HK-2 (cell line): ENCODE data around the gene EBF4.

Experiments
- DNase-seq: peaks from one replicate; pipeline ENCODE4 v3.0.0-alpha.2; 2018; ENCODE audit not compliant: unreplicated experiment

The EBF4 gene, protein sequence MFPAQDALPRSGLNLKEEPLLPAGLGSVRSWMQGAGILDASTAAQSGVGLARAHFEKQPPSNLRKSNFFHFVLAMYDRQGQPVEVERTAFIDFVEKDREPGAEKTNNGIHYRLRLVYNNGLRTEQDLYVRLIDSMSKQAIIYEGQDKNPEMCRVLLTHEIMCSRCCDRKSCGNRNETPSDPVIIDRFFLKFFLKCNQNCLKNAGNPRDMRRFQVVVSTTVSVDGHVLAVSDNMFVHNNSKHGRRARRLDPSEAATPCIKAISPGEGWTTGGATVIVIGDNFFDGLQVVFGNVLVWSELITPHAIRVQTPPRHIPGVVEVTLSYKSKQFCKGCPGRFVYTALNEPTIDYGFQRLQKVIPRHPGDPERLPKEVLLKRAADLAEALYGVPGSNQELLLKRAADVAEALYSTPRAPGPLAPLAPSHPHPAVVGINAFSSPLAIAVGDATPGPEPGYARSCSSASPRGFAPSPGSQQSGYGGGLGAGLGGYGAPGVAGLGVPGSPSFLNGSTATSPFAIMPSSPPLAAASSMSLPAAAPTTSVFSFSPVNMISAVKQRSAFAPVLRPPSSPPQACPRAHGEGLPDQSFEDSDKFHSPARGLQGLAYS

DNA sequence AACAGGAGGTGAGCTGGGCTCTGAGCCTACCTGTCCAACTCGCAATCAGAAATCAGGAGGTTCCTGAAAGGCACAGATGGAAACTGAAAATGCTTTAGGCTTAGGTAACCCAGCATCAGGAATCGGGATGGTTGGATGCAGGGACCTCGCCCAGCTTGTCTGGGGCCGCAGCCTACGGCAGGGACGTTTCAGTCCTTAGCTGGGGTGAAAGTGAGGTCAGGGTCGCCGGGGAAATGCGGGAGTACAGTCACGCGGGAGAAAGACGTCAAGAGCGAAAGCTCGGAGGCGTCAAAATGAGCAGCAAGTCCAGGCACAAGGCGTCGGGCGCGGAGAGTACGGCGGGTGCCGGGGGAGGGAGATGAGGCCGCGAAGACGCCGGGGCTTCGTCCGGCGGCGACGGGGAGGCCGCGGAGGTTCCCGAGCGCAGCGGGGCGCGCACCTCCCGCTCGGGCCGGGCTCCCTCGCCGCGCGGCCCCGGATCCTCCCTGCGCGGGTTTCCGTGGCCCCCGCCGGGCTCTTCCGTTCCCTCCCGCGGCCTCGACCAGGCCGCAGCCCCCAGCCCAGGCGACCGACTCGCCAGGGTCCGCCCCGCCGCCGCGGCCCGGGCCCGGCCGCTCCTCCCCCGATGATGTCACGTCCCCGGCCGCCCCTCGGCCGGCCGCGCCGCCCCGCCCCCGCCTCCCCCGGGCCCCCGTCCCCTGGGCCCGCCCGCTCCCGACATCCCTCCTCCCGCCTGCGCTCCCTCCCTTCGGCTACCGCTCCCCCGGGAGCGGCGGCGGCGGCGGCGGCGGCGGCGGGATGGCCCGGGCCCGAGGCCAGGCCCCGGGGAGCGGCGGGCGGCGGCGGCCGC lies at the start of gene EBF4:
TSS of gene EBF4 (plus strand) at position 745 of the 850 bp plus-strand sequence. CDS start 866 bp downstream, outside the sequence.
- DNase-seq, result peak; percentile 62

GRCh38 chr20:2643708-2644107 lies 48.9 kb upstream of the EBF4 start:
- DNase-seq, result no peak

GRCh38 chr20:2651772-2652723 lies 40.5 kb upstream of the EBF4 start, which contains the start of gene NOP56:
Gene NOP56, plus strand, starts transcription at chr20:2652632. Its CDS starts 29 bp downstream, at chr20:2652661.
- DNase-seq, result peak; percentile 98

DNA sequence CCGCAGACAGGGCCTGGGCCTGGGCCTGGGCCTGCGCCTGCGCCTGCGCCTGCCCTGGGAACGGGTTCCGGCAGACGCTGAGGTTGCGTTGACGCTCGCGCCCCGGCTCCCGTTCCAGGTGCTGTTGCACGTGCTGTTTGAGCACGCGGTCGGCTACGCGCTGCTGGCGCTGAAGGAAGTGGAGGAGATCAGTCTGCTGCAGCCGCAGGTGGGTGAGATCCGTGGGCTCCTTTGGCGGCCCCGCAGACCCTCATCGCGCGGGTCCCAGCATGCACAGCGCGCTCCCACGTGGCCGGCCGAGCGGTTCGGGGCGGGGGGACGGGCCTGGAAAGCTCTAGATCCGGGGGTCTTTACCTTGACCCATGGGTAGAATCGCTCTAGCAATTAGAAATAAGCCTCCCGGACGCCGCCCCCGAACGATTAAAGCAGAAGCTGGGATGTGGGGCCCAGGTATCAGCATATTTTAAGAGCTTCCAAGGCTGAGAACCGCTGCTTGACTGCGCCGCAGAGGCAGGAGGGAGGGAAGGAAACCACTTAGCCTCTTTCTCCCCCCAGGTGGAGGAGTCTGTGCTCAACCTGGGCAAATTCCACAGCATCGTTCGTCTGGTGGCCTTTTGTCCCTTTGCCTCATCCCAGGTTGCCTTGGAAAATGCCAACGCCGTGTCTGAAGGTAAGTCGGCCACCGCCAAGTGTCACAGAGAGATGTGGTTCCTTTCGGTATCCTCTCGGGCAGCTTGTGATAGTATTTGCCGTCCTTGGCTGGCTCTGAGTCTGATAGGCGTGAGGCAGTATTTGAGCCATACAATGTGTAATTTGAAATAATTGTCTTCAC lies 39.6 kb upstream of the EBF4 start:
- DNase-seq, result no peak

GRCh38 chr20:2653556-2654383 lies 38.8 kb upstream of the EBF4 start:
- DNase-seq, result no peak

- no peak for DNase-seq
Observed at GRCh38 chr20:2654384-2654822, 38.2 kb upstream of the EBF4 start.

GRCh38 chr20:2654831-2655230 lies 37.7 kb upstream of the EBF4 start:
- DNase-seq, result no peak

DNA sequence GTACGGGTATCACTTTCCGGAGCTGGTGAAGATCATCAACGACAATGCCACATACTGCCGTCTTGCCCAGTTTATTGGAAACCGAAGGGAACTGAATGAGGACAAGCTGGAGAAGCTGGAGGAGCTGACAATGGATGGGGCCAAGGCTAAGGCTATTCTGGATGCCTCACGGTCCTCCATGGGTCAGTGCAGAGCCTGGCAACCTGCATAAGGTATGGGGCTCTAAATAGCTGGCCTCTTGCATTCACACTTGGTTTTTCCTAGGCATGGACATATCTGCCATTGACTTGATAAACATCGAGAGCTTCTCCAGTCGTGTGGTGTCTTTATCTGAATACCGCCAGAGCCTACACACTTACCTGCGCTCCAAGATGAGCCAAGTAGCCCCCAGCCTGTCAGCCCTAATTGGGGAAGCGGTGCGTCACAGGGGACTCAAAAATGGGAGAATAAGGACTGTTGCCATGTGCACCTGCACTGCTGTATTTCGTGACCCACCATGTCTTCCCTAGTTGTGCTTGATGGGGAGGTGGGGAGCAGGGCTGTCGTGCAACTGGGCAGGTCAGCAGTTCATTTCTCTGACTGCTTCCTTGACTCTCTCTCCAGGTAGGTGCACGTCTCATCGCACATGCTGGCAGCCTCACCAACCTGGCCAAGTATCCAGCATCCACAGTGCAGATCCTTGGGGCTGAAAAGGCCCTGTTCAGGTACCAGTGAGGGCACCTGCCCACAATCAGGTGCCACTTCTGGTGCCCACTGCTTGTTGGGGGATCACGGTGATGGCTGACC lies 37.1 kb upstream of the EBF4 start:
- DNase-seq, result no peak

DNA sequence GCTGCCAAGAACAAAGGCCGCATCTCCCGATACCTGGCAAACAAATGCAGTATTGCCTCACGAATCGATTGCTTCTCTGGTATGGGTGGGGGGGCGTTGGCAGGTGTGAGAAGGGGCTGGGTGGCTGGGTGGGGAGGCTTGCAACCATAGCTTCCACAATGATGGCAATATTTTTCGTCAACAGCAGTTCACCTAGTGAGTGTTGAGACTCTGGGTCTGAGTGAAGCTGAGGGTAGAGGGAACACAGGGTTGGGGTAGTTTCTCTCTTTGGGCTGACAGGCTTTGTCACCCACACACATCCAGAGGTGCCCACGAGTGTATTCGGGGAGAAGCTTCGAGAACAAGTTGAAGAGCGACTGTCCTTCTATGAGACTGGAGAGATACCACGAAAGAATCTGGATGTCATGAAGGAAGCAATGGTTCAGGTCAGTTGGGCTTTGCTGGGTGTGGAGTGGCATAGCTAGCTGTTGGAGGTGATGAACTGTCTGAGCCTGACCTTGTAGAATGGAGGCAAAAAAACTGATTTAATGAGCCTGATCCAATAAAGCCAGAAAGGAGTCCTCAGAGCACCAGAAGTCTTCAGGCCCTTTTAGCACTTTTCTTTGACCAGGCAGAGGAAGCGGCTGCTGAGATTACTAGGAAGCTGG lies 36.0 kb upstream of the EBF4 start:
- no peak for DNase-seq

GRCh38 chr20:2657241-2657640 lies 35.3 kb upstream of the EBF4 start:
- DNase-seq, result no peak

DNA sequence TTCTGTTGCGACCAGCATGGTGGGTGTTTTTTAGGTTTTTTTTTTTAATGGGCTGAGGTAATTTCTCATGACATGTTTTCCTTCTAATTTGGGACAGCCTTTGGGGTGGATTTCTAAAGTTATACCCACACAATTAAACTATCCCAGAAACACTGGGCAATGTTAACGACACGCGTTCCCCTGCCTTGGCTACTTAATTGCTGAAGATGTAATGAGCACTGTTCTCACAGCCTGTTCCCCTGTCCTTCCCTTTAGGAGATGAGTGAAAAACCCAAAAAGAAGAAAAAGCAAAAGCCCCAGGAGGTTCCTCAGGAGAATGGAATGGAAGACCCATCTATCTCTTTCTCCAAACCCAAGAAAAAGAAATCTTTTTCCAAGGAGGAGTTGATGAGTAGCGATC lies 34.9 kb upstream of the EBF4 start:
- DNase-seq, result no peak

DNA sequence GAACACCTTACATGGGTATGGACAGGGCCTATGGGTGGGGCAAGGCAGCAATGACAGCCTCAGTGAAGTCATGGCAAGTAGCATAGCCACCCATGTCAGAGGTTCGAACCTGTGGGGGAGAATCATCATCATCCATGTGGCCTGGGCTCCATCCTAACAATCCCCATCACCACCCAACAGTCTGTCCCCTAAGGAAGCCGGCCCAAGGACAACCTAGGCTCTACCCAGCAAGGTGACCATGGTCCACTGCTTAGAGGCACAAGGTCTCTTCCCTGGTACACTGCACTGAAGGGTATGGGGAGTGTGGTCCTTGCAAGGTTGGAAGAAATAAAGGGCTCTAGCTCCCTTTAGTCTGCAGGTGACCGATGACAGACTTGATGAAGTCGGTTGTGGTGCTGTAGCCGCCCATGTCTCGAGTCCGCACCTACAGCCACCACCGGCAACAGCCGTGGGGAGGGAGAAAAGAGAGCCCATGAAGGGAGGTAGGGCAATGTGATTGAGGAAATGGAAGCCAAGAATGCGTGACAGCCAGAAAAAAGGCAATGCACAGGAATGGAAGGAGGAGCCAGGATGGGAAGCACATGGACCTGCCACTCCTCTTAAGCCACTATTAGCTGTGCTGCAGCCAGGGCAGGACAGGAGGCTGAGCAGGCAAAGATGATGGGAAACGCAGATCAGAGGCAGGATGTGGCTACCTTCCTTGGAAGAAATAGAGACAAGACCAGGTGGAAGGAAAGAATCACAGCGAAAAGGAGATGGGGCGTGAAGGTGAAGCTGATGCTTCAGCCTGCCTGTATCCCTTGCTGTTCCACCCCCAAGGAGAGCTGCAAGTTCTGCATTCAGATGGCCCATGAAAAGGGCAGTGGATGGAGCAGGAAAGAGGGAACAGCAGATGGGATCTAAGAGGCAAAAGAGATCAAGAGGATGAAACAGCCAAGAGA lies 33.9 kb upstream of the EBF4 start:
- peak; percentile 54 for DNase-seq

GRCh38 chr20:2659547-2659946 lies 33.0 kb upstream of the EBF4 start:
- no peak for DNase-seq

DNA sequence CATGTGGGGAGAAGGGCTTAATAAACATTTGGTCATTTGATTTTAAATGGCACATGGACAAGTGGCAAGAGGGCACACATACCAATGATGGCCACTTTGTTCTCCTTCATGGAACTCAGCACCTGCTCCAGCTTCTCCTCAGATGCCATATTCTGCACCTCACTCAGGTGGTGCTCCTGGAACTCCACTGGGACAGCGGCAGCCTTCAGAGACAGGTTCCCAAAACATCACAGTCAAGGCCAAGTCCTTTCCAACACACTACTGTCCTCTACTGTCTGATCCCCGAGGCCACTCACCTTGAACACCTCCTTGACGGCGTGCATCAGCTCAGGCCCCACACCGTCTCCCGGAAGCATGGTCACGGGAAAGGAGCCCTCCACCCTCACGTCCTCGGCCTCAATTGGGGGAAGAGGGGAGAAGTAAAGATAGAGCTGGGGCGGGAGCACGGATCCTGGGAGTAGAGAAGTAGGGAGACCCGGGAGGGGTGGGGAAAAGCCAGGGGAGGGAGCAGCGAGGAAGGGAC lies 29.2 kb upstream of the EBF4 start:
- DNase-seq, result no peak

DNA sequence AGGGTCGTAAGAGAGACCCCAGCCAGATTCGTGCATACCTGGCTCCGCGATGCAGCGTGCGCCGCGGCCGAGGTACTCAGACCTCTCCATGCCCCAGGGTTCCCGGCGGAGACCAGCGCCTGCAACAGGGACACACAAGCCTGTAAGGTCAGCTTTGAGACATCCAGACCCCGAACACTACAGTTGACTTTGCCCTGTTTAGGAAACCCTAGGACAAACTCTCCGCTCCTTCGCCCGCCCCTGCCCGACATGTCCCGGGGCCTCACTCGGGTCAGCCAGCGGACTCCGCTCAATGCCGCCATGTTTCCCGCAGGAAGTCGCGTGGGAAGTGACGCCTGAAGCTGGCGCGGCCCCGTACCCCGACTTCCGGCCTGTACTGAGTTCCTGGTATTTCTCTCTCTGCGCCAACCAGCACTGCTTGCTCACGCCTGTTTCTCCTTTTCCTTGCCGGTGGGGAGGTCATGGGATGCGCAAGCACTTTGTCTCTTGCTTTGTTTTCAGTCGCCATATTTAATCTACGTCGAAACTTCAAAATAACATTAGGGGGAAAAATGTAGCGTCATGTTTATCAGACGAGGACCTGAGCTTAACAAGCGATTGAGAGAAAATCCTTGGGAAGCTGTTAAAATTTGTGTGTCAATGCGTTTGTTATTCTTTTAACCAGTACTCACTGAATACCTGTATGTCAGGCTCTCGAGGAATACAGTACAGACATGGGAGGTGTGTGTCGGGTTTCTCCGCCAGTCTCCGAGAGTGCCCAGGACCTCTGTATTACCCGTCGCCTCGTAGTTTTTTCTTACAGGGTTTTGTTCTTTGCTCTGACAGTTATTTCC lies 28.5 kb upstream of the EBF4 start, which contains the start of gene IDH3B:
TSS of gene IDH3B (minus strand) at position 330 of the 833 bp plus-strand sequence. CDS start at position 302, 28 bp downstream.
- DNase-seq, result peak; percentile 93

GRCh38 chr20:2671977-2672376 lies 20.6 kb upstream of the EBF4 start:
- DNase-seq, result no peak
